A673 (cell line): ENCODE measurements around the gene ADSL. TPM values are rescaled to one million over a fixed set of nuclear protein-coding genes. Genes with fewer than 3 reads are reported as not detected.

ENCODE experiments used
- BruUV-seq: library from RNA; stranded (reverse); fragments of 400-500 nt; replicated peaks from 2 replicates; lab custom pipeline; 2021; lab: Mats Ljungman, UMichigan
- CTCF ChIA-PET: fragments of 300-600 bp; sonication (Branson Sonifier 250); formaldehyde crosslinking; loops from one replicate; lab custom pipeline; 2022; ENCODE audit warnings: antibody characterized with exemption; lab: Charles Lee
- POLR2A ChIA-PET: fragments of 300-600 bp; sonication (Branson Sonifier 250); formaldehyde crosslinking; loops from one replicate; lab custom pipeline; 2022; ENCODE audit warnings: antibody characterized with exemption; ENCODE audit not compliant: low non-redundant PET; lab: Charles Lee
- DNase-seq: peaks from one replicate; pipeline ENCODE4 v3.0.0-alpha.2; 2015; ENCODE audit warnings: low spot score
- H3K27ac ChIP-seq: fragments of 200-600 bp; sonication (generic); 2 replicates; pipeline ENCODE4 v1.5.1; 2016; ENCODE audit warnings: mixed run types, low read depth, mild to moderate bottlenecking, mixed read lengths, antibody characterized with exemption, low read length; ENCODE audit not compliant: poor library complexity, severe bottlenecking
- H3K27me3 ChIP-seq: fragments of 200-600 bp; sonication (generic); replicated peaks from 2 replicates; pipeline ENCODE4 v1.6.1; 2017; ENCODE audit warnings: mixed run types, low read depth, mild to moderate bottlenecking, mixed read lengths, antibody characterized with exemption, low read length; ENCODE audit not compliant: insufficient read depth, poor library complexity
- H3K36me3 ChIP-seq: fragments of 200-600 bp; sonication (generic); 2 replicates; pipeline ENCODE4 v1.6.1; 2016; ENCODE audit warnings: mixed run types, mild to moderate bottlenecking, mixed read lengths, antibody characterized with exemption, low read length; ENCODE audit not compliant: insufficient read depth, poor library complexity, severe bottlenecking
- H3K4me1 ChIP-seq: fragments of 200-600 bp; sonication (generic); 2 replicates; pipeline ENCODE4 v1.6.1; 2017; ENCODE audit warnings: mixed run types, mild to moderate bottlenecking, mixed read lengths, antibody characterized with exemption, low read length; ENCODE audit not compliant: insufficient read depth, poor library complexity, severe bottlenecking
- H3K4me3 ChIP-seq: fragments of 200-600 bp; sonication (generic); 2 replicates; pipeline ENCODE4 v1.5.1; 2016; ENCODE audit warnings: low read depth, mixed run types, mild to moderate bottlenecking, mixed read lengths, low read length; ENCODE audit not compliant: poor library complexity, severe bottlenecking
- H3K9me3 ChIP-seq: fragments of 200-600 bp; sonication (generic); 2 replicates; pipeline ENCODE4 v1.6.1; 2016; ENCODE audit warnings: mixed run types, low read depth, mild to moderate bottlenecking, mixed read lengths, antibody characterized with exemption, low read length; ENCODE audit not compliant: poor library complexity, severe bottlenecking
- CTCF ChIP-seq: fragments of 300-800, 200-600 bp; sonication (generic); conservative IDR thresholded peaks from 2 replicates; pipeline ENCODE4 v1.5.1; 2017; ENCODE audit warnings: low read depth, mild to moderate bottlenecking, antibody characterized with exemption, low read length, moderate library complexity, mixed read lengths
- EZH2 ChIP-seq: fragments of 200-600 bp; sonication (generic); IDR thresholded peaks from 2 replicates; pipeline ENCODE4 v1.6.1; 2017; ENCODE audit warnings: borderline replicate concordance, low read depth, mild to moderate bottlenecking, mixed read lengths, antibody characterized with exemption, low read length; ENCODE audit not compliant: poor library complexity, severe bottlenecking
- intact Hi-C: fragments of 100-400 bp; cut with micrococcal nuclease; formaldehyde crosslinking; loops from one replicate; pipeline ENCODE4 v1.10.0; 2022; ENCODE audit not compliant: unreplicated experiment
- total RNA-seq: library from RNA; stranded (reverse); gene quantifications from 2 replicates; pipeline ENCODE4 v1.2.3, GENCODE V29; 2021

The ADSL gene
- total RNA-seq, 1 experiment from 2014 or later: 133 TPM

- Histone ChIP-seq H3K27me3 (no peaks in the 10 kb centered on the region), H3K27ac (no peak overlapping the region), H3K9me3 (no peaks in the 10 kb centered on the region), H3K4me1 (peaks cover 7% of the 10 kb centered on the region), H3K4me3 (no peak overlapping the region), H3K36me3 (peaks cover 4% of the 10 kb centered on the region)
- no peak for DNase-seq
- intact Hi-C loops: no loop called here
- no peak for TF ChIP-seq CTCF
- TF ChIP-seq EZH2: no peak
- ChIA-PET POLR2A (no interaction called here), CTCF (no interaction called here)
- no TSS peak for BruUV-seq
These were observed 17.5 kb upstream of the ADSL start for GRCh38 chr22:40328546-40329456.

- intact Hi-C loops: no loop called here
- Histone ChIP-seq H3K9me3 (no peaks in the 10 kb centered on the region), H3K27me3 (no peaks in the 10 kb centered on the region), H3K27ac (no peak overlapping the region), H3K4me1 (peaks cover 13% of the 10 kb centered on the region), H3K36me3 (peaks cover 4% of the 10 kb centered on the region), H3K4me3 (no peak overlapping the region)
- TF ChIP-seq CTCF (no peak), EZH2 (no peak)
- ChIA-PET POLR2A (no interaction called here), CTCF (no interaction called here)
- BruUV-seq: no TSS peak
- no peak for DNase-seq
These were observed 16.8 kb upstream of the ADSL start for GRCh38 chr22:40329466-40329865.

GRCh38 chr22:40330086-40330485, 16.2 kb upstream of the ADSL start:
- H3K27ac ChIP-seq: no peak overlapping the region
- H3K27me3 ChIP-seq: no peaks in the 10 kb centered on the region
- no peak for DNase-seq
- no peak overlapping the region for H3K4me3 ChIP-seq
- TF ChIP-seq CTCF (no peak), EZH2 (no peak)
- peaks cover 19% of the 10 kb centered on the region for H3K4me1 ChIP-seq
- ChIA-PET CTCF (no interaction called here), POLR2A (no interaction called here)
- intact Hi-C loops: no loop called here
- H3K36me3 ChIP-seq: peaks cover 2% of the 10 kb centered on the region
- BruUV-seq: no TSS peak
- H3K9me3 ChIP-seq: no peaks in the 10 kb centered on the region
